Neuronal stem cell (in vitro differentiated cells): ENCODE results near the gene REST.

Experiments
- DNase-seq: peaks from one replicate; pipeline ENCODE4 v3.0.0-alpha.2; 2013; ENCODE audit warnings: low spot score
- H2AFZ ChIP-seq: one replicate; pipeline ENCODE4 v1.6.1; 2013; ENCODE audit warnings: mild to moderate bottlenecking, low read length, inconsistent platforms
- H2AK5ac ChIP-seq: 2 replicates; pipeline ENCODE4 v1.6.1; 2013; ENCODE audit warnings: low read depth, mild to moderate bottlenecking, inconsistent platforms, low read length, moderate library complexity, mixed read lengths
- H2BK120ac ChIP-seq: 2 replicates; pipeline ENCODE4 v1.6.1; 2013; ENCODE audit warnings: low read depth, mild to moderate bottlenecking, inconsistent platforms, low read length, moderate library complexity, mixed read lengths
- H2BK12ac ChIP-seq: one replicate; pipeline ENCODE4 v1.6.1; 2013; ENCODE audit warnings: low read length, inconsistent platforms
- H2BK15ac ChIP-seq: 2 replicates; pipeline ENCODE4 v1.6.1; 2013; ENCODE audit warnings: mild to moderate bottlenecking, low read length, inconsistent platforms, mixed read lengths
- H2BK5ac ChIP-seq: one replicate; pipeline ENCODE4 v1.6.1; 2013; ENCODE audit warnings: inconsistent platforms, mild to moderate bottlenecking, low read length, moderate library complexity
- H3K14ac ChIP-seq: one replicate; pipeline ENCODE4 v1.6.1; 2013; ENCODE audit warnings: low read length, inconsistent platforms
- H3K18ac ChIP-seq: 2 replicates; pipeline ENCODE4 v1.6.1; 2013; ENCODE audit warnings: low read length, inconsistent platforms
- H3K23ac ChIP-seq: 2 replicates; pipeline ENCODE4 v1.6.1; 2013; ENCODE audit warnings: low read depth, mild to moderate bottlenecking, mixed read lengths, low read length, inconsistent platforms; ENCODE audit not compliant: poor library complexity
- H3K27ac ChIP-seq: replicated peaks from 3 replicates; pipeline ENCODE4 v1.5.1; 2013; ENCODE audit warnings: low read length, inconsistent platforms
- H3K27me3 ChIP-seq, 3 experiments: 2 replicates each; pipeline ENCODE4 v1.6.1; 2013; ENCODE audit warnings: low read length in 3 of 3, mild to moderate bottlenecking in 2 of 3, inconsistent platforms in 1 of 3, low read depth in 1 of 3, mixed read lengths in 1 of 3, moderate library complexity in 1 of 3; ENCODE audit not compliant: control insufficient read depth in 3 of 3, insufficient read depth in 3 of 3
- H3K36me3 ChIP-seq, 2 donors: replicated peaks in 1 of 2; 2 replicates each; pipeline ENCODE4 v1.6.1; 2013; ENCODE audit warnings: low read length in 2 of 2; ENCODE audit not compliant: control insufficient read depth in 2 of 2, insufficient read depth in 2 of 2
- H3K4ac ChIP-seq: 2 replicates; pipeline ENCODE4 v1.6.1; 2013; ENCODE audit warnings: inconsistent platforms, mild to moderate bottlenecking, low read length, moderate library complexity
- H3K4me1 ChIP-seq, 2 donors: 1 replicate in 1 of 2; 2 replicates in 1 of 2; pipeline ENCODE4 v1.6.1; 2013; ENCODE audit warnings: low read length in 2 of 2, low read depth in 1 of 2; ENCODE audit not compliant: control insufficient read depth in 2 of 2, insufficient read depth in 1 of 2
- H3K4me2 ChIP-seq: one replicate; pipeline ENCODE4 v1.6.1; 2013; ENCODE audit warnings: mild to moderate bottlenecking, low read length, inconsistent platforms; ENCODE audit not compliant: insufficient read depth, poor library complexity, severe bottlenecking
- H3K4me3 ChIP-seq, 2 donors: 2 replicates each; pipeline ENCODE4 v1.5.1; 2013; ENCODE audit warnings: low read length in 2 of 2, mild to moderate bottlenecking in 2 of 2, inconsistent platforms in 1 of 2, moderate library complexity in 1 of 2
- H3K79me1 ChIP-seq: one replicate; pipeline ENCODE4 v1.6.1; 2013; ENCODE audit warnings: low read depth, mild to moderate bottlenecking, inconsistent platforms, low read length, moderate library complexity
- H3K9ac ChIP-seq: one replicate; pipeline ENCODE4 v1.6.1; 2013; ENCODE audit warnings: mild to moderate bottlenecking, low read depth, low read length, inconsistent platforms; ENCODE audit not compliant: poor library complexity
- H3K9me3 ChIP-seq, 2 donors: replicated peaks in 1 of 2; 2 replicates each; pipeline versions ENCODE3 to v1.6.1; 2013; ENCODE audit warnings: low read length in 2 of 2, mild to moderate bottlenecking in 2 of 2, inconsistent platforms in 1 of 2, low read depth in 1 of 2, mixed read lengths in 1 of 2, moderate library complexity in 1 of 2; ENCODE audit not compliant: control insufficient read depth in 2 of 2, insufficient read depth in 1 of 2
- H4K8ac ChIP-seq: one replicate; pipeline ENCODE4 v1.6.1; 2013; ENCODE audit warnings: low read depth, mild to moderate bottlenecking, inconsistent platforms, low read length, moderate library complexity
- H4K91ac ChIP-seq: one replicate; pipeline ENCODE4 v1.6.1; 2013; ENCODE audit warnings: low read length, low read depth, mild to moderate bottlenecking, inconsistent platforms; ENCODE audit not compliant: poor library complexity
- WGBS, 2 donors: extraction: QIAGEN DNeasy Blood & Tissue Kit; methylation state at CpG; one replicate each; pipeline ENCODE4 v1.1.7; 2013; ENCODE audit warnings: missing lambda C conversion rate in 2 of 2, mixed read lengths in 1 of 2; ENCODE audit not compliant: insufficient read length in 2 of 2, insufficient replicate concordance in 1 of 2; ENCODE audit errors: extremely low coverage in 2 of 2; 5-methylcytosine and 5-hydroxymethylcytosine counted together

The REST gene

DNA sequence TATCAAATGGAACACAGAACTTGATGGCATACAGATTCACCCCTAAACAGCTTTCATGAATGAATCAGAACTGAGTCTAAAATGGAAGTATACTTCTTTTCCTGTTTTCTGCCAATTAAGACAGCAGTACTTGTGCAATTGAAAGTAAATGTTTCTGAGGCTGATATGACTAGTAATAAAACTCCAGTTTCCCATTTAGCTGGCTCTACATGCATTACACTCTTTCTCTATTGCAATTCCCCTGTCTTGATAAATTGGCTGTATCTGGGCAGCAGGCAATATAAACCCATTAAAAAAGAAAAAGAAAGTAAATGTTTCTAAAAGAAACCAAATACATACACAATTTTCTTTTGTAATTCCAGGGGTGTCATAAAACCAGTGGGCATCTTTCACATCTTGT is 65.1 kb downstream of the REST start:
- H2AK5ac ChIP-seq: no peak overlapping the region
- H2BK5ac ChIP-seq: no peak overlapping the region
- H3K4me2 ChIP-seq: no peak overlapping the region
- no peak overlapping the region for H2BK15ac ChIP-seq
- H3K14ac ChIP-seq: no peak overlapping the region
- no peak overlapping the region for H4K8ac ChIP-seq
- peaks cover 4% of the 10 kb centered on the region for H3K79me1 ChIP-seq
- H3K9ac ChIP-seq: no peak overlapping the region
- no peak overlapping the region for H3K18ac ChIP-seq
- H4K91ac ChIP-seq: no peak overlapping the region
- DNase-seq: no peak
- H3K9me3 ChIP-seq: peaks cover 0 to 11% of the 10 kb centered on the region in 2 donors
- H2AFZ ChIP-seq: no peak overlapping the region
- no peak overlapping the region for H3K4ac ChIP-seq
- peaks cover 11 to 60% of the 10 kb centered on the region in 2 donors for H3K36me3 ChIP-seq
- H3K27ac ChIP-seq: no peak overlapping the region
- no peak overlapping the region for H2BK120ac ChIP-seq
- H3K23ac ChIP-seq: no peak overlapping the region
- peaks cover 0 to 2% (median 0%) of the 10 kb centered on the region in 3 experiments for H3K27me3 ChIP-seq
- peaks cover 0 to 3% of the 10 kb centered on the region in 2 donors for H3K4me1 ChIP-seq
- no peak overlapping the region for H3K4me3 ChIP-seq
- H2BK12ac ChIP-seq: no peak overlapping the region

DNA sequence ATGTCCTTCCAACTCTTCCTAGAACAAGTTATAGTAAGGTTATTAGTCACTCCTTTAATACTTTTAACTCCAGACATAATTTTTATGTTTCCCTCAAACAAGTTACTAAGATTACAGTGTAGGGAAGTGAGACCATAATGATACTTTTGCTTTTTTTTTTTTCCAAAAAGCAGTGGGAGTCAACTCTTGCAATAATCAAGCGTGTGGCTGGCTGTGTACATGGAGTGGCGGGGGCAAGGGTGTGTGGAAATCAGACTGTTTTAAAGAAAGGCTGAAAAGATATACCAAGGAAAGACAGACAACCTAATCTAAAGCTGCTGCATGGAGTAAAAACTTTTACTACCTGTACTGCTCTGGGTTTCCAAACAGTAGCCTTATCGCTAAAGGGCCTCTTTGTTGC is 65.6 kb downstream of the REST start:
- no peak overlapping the region for H3K23ac ChIP-seq
- H3K9me3 ChIP-seq: peaks cover 0 to 11% of the 10 kb centered on the region in 2 donors
- peaks cover 0 to 3% of the 10 kb centered on the region in 2 donors for H3K4me1 ChIP-seq
- peaks cover 11 to 60% of the 10 kb centered on the region in 2 donors for H3K36me3 ChIP-seq
- H3K14ac ChIP-seq: no peak overlapping the region
- H3K27ac ChIP-seq: no peak overlapping the region
- no CpG with 5 or more reads among the region's 3 CpGs for WGBS, 2 donors
- H4K8ac ChIP-seq: no peak overlapping the region
- H3K9ac ChIP-seq: no peak overlapping the region
- no peak overlapping the region for H2BK120ac ChIP-seq
- H2BK15ac ChIP-seq: no peak overlapping the region
- H2BK12ac ChIP-seq: no peak overlapping the region
- H2AFZ ChIP-seq: no peak overlapping the region
- peaks cover 4% of the 10 kb centered on the region for H3K79me1 ChIP-seq
- H3K4ac ChIP-seq: no peak overlapping the region
- DNase-seq: no peak
- H3K18ac ChIP-seq: no peak overlapping the region
- peaks cover 0 to 2% (median 0%) of the 10 kb centered on the region in 3 experiments for H3K27me3 ChIP-seq
- H4K91ac ChIP-seq: no peak overlapping the region
- no peak overlapping the region for H2BK5ac ChIP-seq
- H3K4me3 ChIP-seq: no peak overlapping the region
- H2AK5ac ChIP-seq: no peak overlapping the region
- H3K4me2 ChIP-seq: no peak overlapping the region

DNA sequence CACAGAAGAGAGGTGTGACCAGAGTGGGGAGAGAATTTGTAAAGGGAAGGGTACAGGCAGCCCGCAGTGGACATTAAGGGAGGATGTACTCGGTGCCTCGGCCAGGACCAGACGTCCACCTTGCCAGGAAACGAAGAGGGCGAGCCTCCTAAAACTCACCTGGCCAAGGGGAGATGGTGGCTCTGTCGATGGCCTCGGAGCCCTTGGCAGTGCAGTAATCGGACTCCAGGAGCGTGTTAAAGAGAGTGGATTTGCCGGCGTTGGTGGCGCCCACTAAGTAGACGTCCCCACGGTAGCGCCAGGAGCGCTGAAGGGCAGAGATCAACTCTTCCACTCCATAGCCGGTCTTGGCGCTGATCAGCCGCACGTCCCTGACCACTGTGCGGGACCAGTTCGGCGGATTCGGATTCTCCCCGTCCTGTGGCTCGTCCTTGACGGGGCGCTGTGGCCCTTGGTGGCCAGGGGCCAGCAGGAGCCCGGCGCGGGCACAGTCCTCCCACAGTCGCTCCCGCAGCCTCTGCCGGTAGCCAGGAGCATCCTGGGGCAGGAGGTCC is 68.7 kb downstream of the REST start:
- Histone ChIP-seq H3K4ac (no peak overlapping the region), H3K4me3 (peak overlapping the region; percentile 68 to 96), H3K36me3 (peaks cover 11 to 46% of the 10 kb centered on the region in 2 donors), H2AFZ (peak overlapping the region; percentile 96), H3K14ac (no peak overlapping the region), H3K9ac (peak overlapping the region; percentile 93), H3K4me1 (peaks cover 0 to 3% of the 10 kb centered on the region in 2 donors), H3K9me3 (peaks cover 0 to 11% of the 10 kb centered on the region in 2 donors), H4K8ac (no peak overlapping the region), H3K27ac (no peak overlapping the region), H3K23ac (no peak overlapping the region), H3K4me2 (peak overlapping the region; percentile 96), H3K18ac (no peak overlapping the region), H3K79me1 (peaks cover 5% of the 10 kb centered on the region), H3K27me3 (peaks cover 0 to 2% (median 0%) of the 10 kb centered on the region in 3 experiments), H2BK120ac (no peak overlapping the region), H2BK5ac (no peak overlapping the region), H2AK5ac (no peak overlapping the region), H2BK12ac (no peak overlapping the region), H2BK15ac (no peak overlapping the region), H4K91ac (no peak overlapping the region)
- no CpG with 5 or more reads among the region's 35 CpGs for WGBS, 2 donors
- DNase-seq: no peak

DNA sequence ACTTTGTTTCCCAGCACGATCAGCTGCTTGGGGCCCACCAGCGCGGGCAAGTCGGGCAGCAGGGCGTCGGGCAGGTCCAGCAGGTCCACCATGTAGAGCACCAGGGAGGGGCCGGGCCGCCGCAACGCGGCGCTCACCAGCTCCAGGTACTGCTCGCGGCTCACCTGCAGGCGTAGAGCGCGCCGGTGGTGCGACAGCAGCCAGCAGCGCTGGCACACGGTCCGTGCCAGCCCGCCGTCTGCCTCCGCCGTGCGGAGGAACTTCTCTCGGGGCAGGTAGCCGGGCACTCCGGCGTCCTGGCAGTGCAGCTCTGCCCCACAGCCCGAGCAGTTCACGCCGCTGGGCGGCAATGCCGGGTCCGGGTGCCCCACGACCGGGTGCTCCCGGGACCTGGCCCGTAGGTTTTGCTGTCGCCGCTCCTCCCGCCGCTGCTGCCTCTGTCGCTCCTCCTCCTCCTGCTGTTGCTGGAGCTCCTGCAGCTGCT is 69.2 kb downstream of the REST start:
- H3K79me1 ChIP-seq: peaks cover 5% of the 10 kb centered on the region
- peak; percentile 29 for DNase-seq
- peak overlapping the region; percentile 96 for H2AFZ ChIP-seq
- peaks cover 0 to 2% (median 0%) of the 10 kb centered on the region in 3 experiments for H3K27me3 ChIP-seq
- H2BK15ac ChIP-seq: peak overlapping the region; percentile 30
- H3K18ac ChIP-seq: peak overlapping the region; percentile 90
- H3K27ac ChIP-seq: no peak overlapping the region
- WGBS, 2 donors: no CpG with 5 or more reads among the region's 46 CpGs
- no peak overlapping the region for H3K14ac ChIP-seq
- H3K36me3 ChIP-seq: peaks cover 11 to 48% of the 10 kb centered on the region in 2 donors
- peaks cover 0 to 3% of the 10 kb centered on the region in 2 donors for H3K4me1 ChIP-seq
- no peak overlapping the region for H2BK120ac ChIP-seq
- H3K9ac ChIP-seq: peak overlapping the region; percentile 93
- H2BK5ac ChIP-seq: peak overlapping the region; percentile 78
- H4K8ac ChIP-seq: no peak overlapping the region
- H3K9me3 ChIP-seq: peaks cover 0 to 11% of the 10 kb centered on the region in 2 donors
- H3K4me2 ChIP-seq: peak overlapping the region; percentile 96
- H2AK5ac ChIP-seq: no peak overlapping the region
- H3K4me3 ChIP-seq: peak overlapping the region; percentile 68 to 96
- H3K23ac ChIP-seq: peak overlapping the region; percentile 94
- H3K4ac ChIP-seq: no peak overlapping the region
- H2BK12ac ChIP-seq: no peak overlapping the region
- no peak overlapping the region for H4K91ac ChIP-seq
